LNCaP clone FGC (cell line): Measurements from ENCODE around the gene TIMM44.

ENCODE experiments used
- DNase-seq: peaks from one replicate; pipeline ENCODE4 v3.0.0-alpha.2; 2011; ENCODE audit warnings: low read depth
- H3K4me3 ChIP-seq: 2 replicates; pipeline ENCODE4 v1.5.1; 2011; ENCODE audit warnings: mild to moderate bottlenecking, low read depth, low read length, control low read depth
- TF ChIP-seq, protein P1 (sequence below): IDR thresholded peaks from 2 replicates; pipeline ENCODE4 v1.5.1; 2012; ENCODE audit warnings: mild to moderate bottlenecking; ENCODE audit not compliant: control insufficient read depth, insufficient read depth; ENCODE audit errors: extremely low read depth

Gene TIMM44

DNA sequence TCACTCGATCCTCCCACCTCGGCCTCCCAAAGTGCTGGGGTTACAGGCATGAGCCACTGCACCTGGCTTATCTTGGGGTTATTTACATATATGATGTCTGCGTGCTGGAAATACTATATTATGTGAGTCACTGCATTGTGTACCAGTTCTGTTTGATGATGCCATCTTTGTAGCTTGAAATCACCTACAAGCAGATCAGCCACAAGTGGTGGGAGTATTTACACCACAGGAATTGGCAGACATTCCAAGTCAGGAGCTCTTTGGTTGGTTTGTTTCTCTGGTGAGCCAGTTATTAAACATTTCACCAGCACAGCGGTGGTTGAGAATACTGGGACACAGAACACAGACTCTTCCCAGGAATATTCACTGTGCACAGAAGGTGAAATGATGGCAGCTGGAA lies 4.5 kb upstream of the TIMM44 start:
- no peak for DNase-seq
- TF ChIP-seq, protein P1, sequence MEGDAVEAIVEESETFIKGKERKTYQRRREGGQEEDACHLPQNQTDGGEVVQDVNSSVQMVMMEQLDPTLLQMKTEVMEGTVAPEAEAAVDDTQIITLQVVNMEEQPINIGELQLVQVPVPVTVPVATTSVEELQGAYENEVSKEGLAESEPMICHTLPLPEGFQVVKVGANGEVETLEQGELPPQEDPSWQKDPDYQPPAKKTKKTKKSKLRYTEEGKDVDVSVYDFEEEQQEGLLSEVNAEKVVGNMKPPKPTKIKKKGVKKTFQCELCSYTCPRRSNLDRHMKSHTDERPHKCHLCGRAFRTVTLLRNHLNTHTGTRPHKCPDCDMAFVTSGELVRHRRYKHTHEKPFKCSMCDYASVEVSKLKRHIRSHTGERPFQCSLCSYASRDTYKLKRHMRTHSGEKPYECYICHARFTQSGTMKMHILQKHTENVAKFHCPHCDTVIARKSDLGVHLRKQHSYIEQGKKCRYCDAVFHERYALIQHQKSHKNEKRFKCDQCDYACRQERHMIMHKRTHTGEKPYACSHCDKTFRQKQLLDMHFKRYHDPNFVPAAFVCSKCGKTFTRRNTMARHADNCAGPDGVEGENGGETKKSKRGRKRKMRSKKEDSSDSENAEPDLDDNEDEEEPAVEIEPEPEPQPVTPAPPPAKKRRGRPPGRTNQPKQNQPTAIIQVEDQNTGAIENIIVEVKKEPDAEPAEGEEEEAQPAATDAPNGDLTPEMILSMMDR = no peak

DNA sequence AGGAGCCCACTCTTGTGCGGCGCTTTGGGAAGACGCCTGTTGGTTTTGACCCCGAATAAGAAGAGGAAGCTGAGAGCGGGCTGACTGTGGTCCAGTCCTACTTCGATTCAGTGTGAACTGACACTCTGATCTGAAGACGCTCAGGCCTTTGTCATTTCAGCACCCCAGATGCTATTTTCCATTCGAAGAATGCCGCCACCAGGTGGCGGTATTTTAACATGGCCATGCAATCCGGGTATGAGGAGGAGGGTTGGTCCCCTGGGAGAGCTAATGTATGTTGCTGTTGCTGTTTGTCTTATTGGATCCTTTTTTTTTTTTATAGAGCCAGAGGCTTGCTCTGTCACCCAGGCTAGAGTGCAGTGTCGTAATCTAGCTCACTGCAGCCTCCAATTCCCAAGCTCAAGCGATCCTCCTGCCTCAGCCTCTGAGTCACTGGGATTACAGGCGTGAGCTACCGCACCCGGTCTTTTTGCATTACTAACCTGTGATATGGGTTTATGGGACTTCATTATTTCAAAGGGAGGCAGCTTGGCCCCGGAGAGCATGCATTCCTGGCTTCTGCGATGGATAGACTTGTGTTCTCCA lies 803 bp upstream of the TIMM44 start:
- peak overlapping the region; percentile 85 for H3K4me3 ChIP-seq
- peak; percentile 84 for DNase-seq
- TF ChIP-seq, protein P1 = peak; percentile 79

More for the DNA sequence above, 4.5 kb upstream of the TIMM44 start:
- no peak overlapping the region for H3K4me3 ChIP-seq

DNA sequence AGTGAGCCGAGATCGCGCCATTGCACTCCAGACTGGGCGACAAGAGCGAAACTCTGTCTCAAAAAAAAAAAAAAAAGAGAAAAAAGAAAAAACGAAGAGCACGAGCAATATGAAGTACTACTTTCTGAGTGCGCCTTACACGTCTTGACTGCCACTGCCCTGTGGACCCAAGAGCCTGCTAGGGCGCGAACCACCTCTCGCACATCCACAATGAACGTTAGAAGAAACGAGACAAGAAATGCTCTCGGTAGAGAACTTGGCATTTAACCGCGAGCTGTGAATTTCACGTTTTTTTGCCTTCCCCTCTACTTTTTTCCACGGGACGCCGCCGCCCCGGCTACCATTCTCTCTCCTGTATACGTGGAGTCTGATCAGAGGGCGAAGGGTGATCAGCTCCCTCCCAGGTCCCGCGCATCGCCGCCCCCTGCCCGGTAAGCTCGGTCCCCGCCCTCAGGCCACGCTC lies 454 bp downstream of the TIMM44 start:
- no peak for DNase-seq
- TF ChIP-seq, protein P1 = no peak
- H3K4me3 ChIP-seq = peak overlapping the region; percentile 85

DNA sequence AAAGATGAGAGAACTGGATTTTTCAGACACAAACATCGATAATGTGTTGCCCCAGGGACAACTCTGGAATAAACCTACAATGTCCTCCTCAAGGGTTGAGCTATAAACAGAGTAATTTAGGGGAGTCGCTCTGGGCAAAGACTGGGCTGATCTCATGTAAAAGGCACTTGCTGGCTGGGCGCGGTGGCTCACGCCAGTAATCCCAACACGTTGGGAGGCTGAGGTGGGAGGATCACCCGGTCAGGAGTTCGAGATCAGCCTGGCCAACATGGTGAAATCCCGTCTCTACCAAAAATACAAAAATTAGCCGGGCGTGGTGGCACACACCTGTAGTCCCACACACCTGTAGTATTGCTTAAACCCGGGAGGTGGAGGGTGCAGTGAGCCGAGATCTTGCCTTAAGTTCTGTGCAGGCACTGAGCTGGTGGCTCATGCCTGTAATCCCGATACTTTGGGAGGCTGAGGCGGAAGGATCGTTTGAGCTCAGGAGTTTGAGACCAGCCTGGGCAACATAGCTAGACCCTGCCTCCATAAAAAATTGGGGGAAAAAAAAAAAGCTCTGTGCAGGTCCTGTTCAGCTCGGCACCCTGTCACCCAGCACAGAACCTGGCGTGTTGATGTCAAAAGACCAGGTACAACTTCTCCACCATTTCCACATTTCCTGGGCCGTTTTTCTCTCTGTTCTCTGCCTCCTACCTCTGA lies 1.4 kb downstream of the TIMM44 start:
- TF ChIP-seq, protein P1 = no peak
- peak overlapping the region; percentile 85 for H3K4me3 ChIP-seq
- DNase-seq = no peak

DNA sequence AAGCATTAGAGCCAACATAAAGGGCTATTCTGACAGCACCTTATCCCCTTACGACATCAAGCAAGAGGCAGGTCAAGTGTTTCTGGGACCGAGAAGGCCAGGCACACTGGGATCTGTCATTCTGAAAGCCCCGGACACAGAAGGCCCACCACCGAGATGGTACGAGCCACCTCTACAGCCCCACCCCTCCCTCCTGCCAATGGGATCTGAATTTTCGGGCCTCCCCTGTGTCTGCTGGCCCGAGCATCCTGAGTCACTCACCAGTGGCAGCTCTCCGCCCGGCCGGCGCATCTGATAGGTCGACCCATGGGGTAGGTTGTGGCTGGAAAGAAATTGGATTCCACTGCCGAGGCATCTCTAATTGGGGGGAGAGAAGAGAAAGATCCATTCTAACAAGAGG lies 2.6 kb downstream of the TIMM44 start:
- TF ChIP-seq, protein P1 = no peak
- H3K4me3 ChIP-seq = no peak overlapping the region

DNA sequence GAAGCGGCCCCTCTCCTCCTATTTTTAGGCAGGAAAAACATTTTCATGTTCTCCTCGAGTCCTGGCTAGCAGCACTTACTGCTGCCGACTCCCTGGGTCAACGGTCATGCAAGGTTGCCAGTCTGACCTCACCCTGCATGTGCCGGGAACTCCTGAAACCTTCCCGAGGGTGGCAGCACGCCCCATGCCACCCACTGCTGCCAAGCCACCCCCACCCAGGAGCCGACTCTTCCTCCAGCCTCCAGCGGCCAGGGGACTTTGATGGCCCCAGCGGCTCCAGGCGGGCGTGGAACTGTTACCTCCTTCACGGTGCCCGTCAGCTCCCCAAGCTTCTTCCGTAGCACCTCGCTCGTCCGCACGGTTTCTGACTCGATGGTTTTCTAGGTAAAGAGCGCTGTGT lies 8.7 kb downstream of the TIMM44 start:
- H3K4me3 ChIP-seq = no peak overlapping the region
- no peak for DNase-seq
- TF ChIP-seq, protein P1 = no peak

More for the DNA sequence above, 2.6 kb downstream of the TIMM44 start:
- DNase-seq = no peak
